ENCODE measurements around the gene PPP2R5B.

Gene PPP2R5B

DNA sequence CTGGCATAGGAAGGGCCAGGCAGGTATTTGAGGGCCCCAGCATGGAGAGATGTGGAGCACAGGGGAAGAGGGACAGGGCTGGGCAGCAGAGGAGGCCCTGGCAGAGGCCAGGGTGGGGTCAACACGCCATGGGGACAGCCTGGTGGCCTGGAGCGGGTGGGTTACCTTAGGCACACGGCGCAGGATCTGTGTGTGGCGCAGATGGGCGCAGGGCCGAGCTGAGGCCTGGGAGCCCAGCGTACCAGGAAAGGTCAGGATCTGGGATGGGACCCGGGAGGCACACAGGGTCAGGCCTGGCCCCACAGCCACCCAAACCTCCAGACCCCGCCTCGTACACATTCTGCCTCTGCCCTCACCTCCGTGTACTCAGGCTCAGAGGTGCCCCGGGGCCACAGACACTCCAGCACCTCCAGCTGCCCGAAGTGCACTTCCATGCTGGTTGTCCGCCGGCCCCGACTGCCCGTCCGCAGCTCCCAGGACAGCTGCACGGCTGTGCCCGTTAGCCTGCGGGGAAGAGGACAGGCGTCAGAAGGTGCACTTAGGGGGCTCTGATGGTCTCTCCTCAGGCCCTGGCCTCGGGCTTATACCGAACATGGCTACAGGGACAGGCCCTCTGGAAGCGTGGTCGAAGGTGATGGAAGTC, 13.9 kb upstream of the PPP2R5B start:
- TF ChIP-seq ZNF544 (tag by site-specific recombination; IDR thresholded peaks at IDR 0.05) (no peak), SCRT2 (tag by site-specific recombination; IDR thresholded peaks at IDR 0.05) (no peak), ZNF19 (tag by site-specific recombination; IDR thresholded peaks at IDR 0.05; ENCODE audit: low read depth) (no peak), ZNF449 (tag by site-specific recombination; IDR thresholded peaks at IDR 0.05) (no peak), ZBTB8A (tag by site-specific recombination; IDR thresholded peaks at IDR 0.05) (no peak), ZBTB1 (tag by site-specific recombination; IDR thresholded peaks at IDR 0.05) (no peak), ZNF521 (tag by site-specific recombination; IDR thresholded peaks at IDR 0.05) (no peak), ZNF548 (tag by site-specific recombination; IDR thresholded peaks at IDR 0.05) (no peak), MZF1 (tag by site-specific recombination; IDR thresholded peaks at IDR 0.05; ENCODE audit: borderline replicate concordance) (no peak), ZNF280C (tag by site-specific recombination; IDR thresholded peaks at IDR 0.05) (no peak), ZNF639 (tag by site-specific recombination; IDR thresholded peaks at IDR 0.05) (no peak), ZNF629 (tag by site-specific recombination; IDR thresholded peaks at IDR 0.05) (no peak)
- Histone ChIP-seq H3K9me3 (ENCODE audit: control insufficient read depth, insufficient read depth, low read depth, low read length) (no peaks in the 10 kb centered on the region), H3K36me3 (ENCODE audit: control insufficient read depth in 2 of 2, insufficient read depth in 1 of 2, low read length in 2 of 2) (peaks cover 0 to 86% of the 10 kb centered on the region in 2 experiments; a peak in 1 of 3 replicates), H3K4me3 (ENCODE audit: low read depth, low read length) (no peak overlapping the region), H3K27ac (ENCODE audit: extremely low read depth, low read depth, low read length) (no peak overlapping the region), H3K4me1 (ENCODE audit: control insufficient read depth, insufficient read depth, low read length) (no peaks in the 10 kb centered on the region)
- ChIA-PET POLR2A (no interaction called here), CTCF (interaction anchor here (2.0 kb wide), 1 partner anchor 17 kb away, joined by 7 read pairs; no protein-coding TSS in a partner anchor)

DNA sequence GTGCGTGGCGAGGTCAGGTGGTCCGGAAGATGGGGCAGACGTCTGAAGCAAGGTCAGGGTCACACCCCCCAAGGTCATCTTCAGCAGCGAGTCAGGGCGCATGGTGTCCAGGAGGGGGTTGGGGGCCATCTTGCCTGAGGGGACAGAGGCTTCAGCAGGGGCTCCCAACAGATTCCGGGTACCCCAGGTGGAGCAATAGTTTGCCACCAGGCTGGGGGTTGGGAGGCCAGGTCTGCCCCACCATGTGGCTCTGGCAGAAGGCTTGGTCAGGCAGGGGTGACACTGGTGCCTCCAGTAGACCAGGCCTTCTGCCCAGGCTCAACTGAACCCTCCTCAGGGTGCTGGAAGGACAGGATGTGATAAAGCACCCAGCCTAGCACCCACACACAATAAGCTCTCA, 13.3 kb upstream of the PPP2R5B start:
- TF ChIP-seq ZNF133 (tag by site-specific recombination; IDR thresholded peaks at IDR 0.05) (no peak), ZNF184 (tag by site-specific recombination; IDR thresholded peaks at IDR 0.05) (no peak), ZNF843 (tag by site-specific recombination; IDR thresholded peaks at IDR 0.05) (no peak), ZNF449 (tag by site-specific recombination; IDR thresholded peaks at IDR 0.05) (no peak), ZNF658 (tag by site-specific recombination; IDR thresholded peaks at IDR 0.05) (no peak), ZNF24 (tag by site-specific recombination; IDR thresholded peaks at IDR 0.05) (no peak), GLIS2 (tag by site-specific recombination; IDR thresholded peaks at IDR 0.05) (no peak), PBX3 (CRISPR knock-in tag; IDR thresholded peaks at IDR 0.05) (no peak), ZNF223 (tag by site-specific recombination; IDR thresholded peaks at IDR 0.05) (no peak)
- TF ChIP-seq, protein P1, sequence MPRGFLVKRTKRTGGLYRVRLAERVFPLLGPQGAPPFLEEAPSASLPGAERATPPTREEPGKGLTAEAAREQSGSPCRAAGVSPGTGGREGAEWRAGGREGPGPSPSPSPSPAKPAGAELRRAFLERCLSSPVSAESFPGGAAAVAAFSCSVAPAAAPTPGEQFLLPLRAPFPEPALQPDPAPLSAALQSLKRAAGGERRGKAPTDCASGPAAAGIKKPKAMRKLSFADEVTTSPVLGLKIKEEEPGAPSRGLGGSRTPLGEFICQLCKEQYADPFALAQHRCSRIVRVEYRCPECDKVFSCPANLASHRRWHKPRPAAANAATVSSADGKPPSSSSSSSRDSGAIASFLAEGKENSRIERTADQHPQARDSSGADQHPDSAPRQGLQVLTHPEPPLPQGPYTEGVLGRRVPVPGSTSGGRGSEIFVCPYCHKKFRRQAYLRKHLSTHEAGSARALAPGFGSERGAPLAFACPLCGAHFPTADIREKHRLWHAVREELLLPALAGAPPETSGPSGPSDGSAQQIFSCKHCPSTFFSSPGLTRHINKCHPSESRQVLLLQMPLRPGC (tag by site-specific recombination; IDR thresholded peaks at IDR 0.05): no peak
- TF ChIP-seq, protein P2, sequence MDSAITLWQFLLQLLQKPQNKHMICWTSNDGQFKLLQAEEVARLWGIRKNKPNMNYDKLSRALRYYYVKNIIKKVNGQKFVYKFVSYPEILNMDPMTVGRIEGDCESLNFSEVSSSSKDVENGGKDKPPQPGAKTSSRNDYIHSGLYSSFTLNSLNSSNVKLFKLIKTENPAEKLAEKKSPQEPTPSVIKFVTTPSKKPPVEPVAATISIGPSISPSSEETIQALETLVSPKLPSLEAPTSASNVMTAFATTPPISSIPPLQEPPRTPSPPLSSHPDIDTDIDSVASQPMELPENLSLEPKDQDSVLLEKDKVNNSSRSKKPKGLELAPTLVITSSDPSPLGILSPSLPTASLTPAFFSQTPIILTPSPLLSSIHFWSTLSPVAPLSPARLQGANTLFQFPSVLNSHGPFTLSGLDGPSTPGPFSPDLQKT (IDR thresholded peaks at IDR 0.05; ENCODE audit: borderline replicate concordance, low read depth, low read length): no peak
- TF ChIP-seq, protein P3, sequence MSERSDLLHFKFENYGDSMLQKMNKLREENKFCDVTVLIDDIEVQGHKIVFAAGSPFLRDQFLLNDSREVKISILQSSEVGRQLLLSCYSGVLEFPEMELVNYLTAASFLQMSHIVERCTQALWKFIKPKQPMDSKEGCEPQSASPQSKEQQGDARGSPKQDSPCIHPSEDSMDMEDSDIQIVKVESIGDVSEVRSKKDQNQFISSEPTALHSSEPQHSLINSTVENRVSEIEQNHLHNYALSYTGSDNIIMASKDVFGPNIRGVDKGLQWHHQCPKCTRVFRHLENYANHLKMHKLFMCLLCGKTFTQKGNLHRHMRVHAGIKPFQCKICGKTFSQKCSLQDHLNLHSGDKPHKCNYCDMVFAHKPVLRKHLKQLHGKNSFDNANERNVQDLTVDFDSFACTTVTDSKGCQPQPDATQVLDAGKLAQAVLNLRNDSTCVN (tag by site-specific recombination; optimal IDR thresholded peaks at IDR 0.05): no peak
- H3K9me3 ChIP-seq (ENCODE audit: control insufficient read depth, insufficient read depth, low read depth, low read length): no peaks in the 10 kb centered on the region
- no peaks in the 10 kb centered on the region for H3K4me1 ChIP-seq (ENCODE audit: control insufficient read depth, insufficient read depth, low read length)
- H3K27ac ChIP-seq (ENCODE audit: extremely low read depth, low read depth, low read length): no peak overlapping the region
- POLR2A ChIA-PET: no interaction called here
- CTCF ChIA-PET: interaction anchor here (2.0 to 2.8 kb wide), 2 partner anchors 17 to 23 kb away, joined by 7 to 8 read pairs; no protein-coding TSS in a partner anchor
- peaks cover 0 to 80% of the 10 kb centered on the region in 2 experiments; a peak in 1 of 3 replicates for H3K36me3 ChIP-seq (ENCODE audit: control insufficient read depth in 2 of 2, insufficient read depth in 1 of 2, low read length in 2 of 2)
- H3K4me3 ChIP-seq (ENCODE audit: low read depth, low read length): no peak overlapping the region

Measured in HEK293 (cell line).